IPS DF 19.7 (cell line): ENCODE measurements around the gene TSPAN1.

Experiments used
- DNase-seq: peaks from one replicate; pipeline ENCODE4 v3.0.0-alpha.2; 2013; ENCODE audit warnings: low read depth, low spot score

TSPAN1 gene

DNA sequence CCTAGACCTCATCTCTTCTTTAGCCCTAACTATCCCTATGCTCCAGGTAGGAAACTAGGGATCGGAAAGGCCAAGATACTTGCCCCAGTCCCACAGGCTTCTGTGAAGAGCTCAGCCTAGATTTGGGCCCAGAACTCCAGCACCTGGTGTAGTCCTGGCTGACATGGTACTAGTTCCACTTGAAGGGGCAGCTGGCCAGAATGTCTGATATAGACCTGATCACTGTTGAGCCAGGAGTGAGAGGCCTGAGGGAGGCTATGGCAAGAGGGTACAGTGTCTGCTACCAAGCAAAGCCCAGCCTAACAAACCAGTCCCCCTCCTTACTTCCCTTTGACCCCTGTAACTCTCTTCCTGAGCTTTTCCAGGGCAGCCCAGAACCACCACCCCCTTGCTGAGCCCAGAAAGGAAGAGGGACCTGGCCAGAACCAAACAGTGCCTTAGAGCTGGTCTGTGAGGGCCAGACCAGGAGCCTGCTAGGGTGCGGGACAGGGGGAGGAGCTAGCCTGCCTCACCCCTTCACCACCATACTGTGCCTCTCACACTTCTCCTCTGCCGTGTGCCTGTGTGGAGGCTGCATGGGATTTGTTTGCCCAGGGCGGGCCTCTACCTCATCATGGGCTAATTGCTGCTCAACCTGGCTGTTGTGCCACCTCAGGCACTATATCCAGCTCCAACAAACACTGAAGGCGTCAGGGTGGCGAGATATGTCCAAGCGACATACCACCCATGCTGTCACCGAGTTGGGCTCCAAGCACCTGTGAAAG is 12.4 kb downstream of the TSPAN1 start:
- no peak for DNase-seq

DNA sequence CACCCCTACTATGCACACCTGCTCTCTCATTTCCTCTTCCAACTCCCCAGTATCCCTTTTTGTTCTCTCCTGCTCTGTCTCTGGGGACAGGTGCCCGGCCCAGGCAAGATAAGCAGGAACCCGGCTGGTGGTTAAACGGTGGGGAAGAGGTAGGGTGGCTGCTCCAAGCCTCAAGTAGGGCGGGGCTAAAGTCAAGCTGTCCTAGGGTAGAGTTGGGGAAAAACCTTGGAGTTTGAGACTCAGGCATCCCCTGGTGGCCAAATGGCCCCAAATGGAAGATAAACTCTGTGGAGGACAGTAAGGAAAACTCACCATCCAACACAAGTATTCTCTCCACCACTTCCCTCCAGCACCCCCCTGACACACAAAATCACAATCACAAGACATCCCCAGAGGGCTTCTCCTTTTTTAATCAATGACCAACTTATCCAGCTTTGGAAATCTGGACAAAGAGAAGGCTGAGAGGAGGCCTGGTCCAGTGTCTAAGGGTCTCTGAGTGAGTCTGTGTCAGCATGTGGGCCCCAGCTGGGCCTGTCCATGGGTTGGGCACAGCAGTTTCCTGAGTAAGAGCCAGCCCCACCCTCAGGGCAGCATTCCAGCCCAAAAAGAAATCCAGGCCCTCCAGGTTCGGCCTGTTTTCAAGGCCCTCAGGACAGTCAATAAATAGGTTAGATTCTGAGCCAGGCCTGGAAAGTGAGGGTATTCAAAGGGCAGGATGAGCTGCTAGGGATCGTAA is 13.6 kb downstream of the TSPAN1 start:
- DNase-seq = no peak

DNA sequence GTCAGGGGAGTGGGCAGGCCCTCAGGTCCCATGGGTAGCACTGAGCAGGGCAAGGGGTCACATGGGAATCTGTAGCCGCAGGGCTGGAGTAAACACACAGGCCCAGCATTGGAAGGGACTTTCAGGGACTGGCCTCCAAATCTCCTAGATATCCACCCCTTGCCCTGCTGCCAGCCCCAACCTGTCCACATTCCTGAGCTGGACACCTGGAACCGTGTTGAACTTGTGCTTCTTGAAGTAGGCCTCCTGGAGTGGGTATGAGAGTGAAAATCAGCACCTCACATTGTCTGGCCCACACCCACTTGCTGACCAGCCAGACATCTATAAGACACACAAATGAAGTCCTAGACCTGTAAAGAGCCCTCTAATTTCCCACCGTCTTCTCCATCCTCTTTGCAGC is 15.7 kb downstream of the TSPAN1 start:
- no peak for DNase-seq

DNA sequence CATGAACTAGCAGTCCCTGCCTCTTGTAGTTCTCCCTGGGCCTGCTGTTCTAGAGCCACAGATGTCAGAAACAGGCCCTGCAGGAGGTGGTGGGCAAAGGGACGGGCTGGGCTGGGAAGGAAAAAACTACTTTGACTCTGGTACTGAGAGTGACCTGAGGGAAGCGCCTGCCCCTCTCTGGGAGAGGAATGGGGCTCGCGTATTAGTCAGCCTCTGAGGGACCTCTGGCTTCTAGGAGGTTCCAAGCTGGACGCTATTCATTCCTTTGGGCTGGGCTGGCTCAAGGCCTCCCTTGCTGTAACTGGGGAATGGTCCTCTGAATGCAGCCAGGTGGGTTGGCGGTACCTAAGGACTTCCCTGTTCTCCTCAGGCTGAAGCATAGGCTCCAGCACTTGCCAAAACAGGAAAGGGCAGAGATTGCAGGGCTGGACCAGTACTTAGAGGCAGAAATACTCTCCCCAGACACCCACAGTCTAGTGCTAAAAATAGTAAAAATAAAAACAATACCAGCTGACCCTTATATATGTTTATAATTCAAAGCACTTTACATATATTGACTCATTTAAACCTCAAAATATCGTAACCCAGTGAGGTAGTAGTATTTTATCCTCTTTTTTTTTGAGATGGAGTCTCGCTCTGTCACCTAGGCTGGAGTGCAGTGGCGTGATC is 16.3 kb downstream of the TSPAN1 start:
- DNase-seq = no peak

DNA sequence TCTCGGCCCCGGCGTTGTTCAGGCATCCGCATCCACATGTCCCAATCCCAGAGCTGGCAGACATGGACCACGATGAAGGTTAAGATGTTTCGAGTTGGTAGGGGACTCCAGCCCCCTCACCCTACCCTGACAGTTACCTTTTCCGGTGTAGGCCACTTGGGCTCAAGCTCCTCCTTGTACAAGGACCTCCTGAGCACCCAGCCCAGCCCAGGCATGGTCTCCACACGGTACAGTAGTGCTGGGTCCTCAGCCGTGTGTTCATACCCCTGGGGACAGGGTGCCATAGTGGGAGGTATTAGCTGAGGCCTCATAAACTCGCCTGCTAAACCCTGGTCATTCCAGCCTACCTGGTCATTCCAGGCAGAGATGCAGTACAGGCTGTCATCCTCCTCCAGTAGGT is 17.3 kb downstream of the TSPAN1 start:
- DNase-seq = no peak

DNA sequence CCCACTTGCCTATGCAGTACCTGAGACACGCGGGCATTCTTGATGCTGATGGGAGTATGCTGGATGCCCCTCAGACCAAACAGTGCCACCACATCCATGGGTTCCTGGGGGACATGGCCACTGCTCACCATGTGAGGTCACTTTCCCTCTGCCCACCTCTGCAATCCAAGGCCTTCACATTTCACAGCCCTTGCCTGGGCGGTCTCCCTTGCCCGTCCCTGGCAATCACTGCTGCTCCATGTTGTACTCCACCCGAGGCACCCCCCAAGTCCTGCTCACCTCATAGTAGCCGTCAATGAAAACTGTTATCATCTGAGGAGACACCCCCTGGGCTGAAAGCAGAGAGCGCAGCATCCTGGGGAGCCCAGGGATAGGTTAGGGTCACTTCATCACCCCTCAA is 18.4 kb downstream of the TSPAN1 start:
- no peak for DNase-seq

DNA sequence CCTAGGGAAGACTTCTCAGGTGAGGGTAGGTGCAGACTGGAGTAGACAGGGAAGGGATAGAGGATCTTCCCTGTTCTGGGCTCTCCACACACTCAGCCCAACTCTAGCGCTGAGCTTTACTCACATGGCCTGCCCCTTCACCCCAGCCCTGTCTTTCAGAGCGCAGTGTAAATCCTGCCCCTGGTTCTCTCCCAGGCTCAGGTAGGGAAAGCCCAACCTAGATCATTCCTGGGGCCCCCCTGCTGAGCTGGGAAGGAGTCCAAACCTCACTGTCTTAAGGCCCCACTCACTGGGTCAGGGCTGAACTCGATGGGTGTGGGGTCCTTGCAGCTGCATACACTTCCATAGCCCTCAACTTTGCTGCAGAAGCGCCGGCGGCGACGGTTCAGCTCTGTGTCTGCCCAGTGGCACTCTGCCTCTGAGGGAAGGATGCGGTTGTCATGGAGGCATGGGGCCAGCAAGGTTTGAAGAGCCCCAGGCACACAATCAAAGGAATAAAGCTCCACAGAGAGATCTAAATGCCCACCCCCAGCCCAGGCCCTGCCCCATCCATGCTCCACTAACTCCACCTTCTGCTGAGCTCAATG is 19.2 kb downstream of the TSPAN1 start:
- DNase-seq = no peak

DNA sequence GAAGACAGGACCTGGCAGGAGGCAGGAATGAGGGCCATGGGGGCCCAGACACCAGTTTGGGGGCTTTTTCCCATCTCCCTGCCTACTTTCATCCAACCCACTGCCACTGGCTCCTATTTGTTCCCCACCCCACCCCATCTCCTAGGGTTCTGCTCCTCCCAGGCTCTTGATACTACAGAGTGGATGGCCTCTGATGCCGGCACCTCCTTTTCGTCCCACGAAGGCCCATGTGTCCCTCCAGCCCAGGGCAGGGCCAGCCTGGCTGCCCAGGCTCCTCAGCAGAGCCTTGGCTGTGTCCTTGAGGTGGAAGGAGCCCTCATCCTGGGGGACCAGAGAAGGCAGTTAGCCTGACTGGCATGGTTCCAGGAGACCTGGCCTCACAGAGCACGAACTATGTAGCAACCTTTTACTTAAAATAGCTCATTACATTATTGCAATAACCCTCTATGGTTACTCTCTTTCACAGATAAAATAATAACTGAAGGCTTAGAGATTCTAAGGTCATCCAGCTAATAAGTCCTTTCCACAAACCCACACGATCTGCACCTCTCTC is 19.8 kb downstream of the TSPAN1 start:
- no peak for DNase-seq

DNA sequence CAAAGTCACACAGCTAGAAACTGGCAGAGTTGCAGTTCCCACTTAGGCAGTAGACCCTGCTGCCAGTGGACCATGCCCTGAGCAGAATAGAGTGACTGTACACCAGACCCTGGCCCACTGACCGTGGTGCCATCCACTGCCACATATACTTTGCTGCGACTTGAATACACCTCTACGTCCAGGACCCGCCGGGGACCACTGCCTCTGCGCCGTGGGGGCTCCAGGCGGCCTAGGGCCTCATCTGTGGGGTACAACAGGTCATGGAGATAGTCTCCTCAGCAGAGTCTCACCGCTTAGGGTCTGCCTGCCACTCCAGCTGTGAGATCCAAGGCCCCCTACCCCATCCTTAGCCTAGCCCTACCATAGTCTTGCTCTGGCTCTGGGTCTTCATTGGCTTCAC is 21.7 kb downstream of the TSPAN1 start:
- DNase-seq = no peak

DNA sequence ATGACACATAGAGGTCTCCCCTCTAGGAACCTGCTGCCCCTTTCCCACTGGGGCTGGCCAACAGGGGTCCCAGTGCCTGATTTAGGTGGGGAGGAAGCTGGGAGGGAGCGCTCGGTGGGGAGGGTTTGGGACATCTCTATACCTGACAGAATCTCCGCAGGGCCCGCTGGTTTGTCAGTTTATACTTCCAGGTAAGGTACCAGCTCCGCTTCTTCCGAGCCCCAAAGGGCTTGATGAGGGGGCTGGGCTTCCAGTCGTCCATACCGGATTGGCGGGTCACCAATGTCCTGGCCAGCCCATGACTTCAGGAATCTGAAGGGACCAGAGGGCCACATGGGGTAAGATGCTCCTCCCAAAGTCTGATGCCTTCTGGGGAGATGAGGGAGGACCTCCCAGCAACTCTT is 22.7 kb downstream of the TSPAN1 start:
- no peak for DNase-seq

DNA sequence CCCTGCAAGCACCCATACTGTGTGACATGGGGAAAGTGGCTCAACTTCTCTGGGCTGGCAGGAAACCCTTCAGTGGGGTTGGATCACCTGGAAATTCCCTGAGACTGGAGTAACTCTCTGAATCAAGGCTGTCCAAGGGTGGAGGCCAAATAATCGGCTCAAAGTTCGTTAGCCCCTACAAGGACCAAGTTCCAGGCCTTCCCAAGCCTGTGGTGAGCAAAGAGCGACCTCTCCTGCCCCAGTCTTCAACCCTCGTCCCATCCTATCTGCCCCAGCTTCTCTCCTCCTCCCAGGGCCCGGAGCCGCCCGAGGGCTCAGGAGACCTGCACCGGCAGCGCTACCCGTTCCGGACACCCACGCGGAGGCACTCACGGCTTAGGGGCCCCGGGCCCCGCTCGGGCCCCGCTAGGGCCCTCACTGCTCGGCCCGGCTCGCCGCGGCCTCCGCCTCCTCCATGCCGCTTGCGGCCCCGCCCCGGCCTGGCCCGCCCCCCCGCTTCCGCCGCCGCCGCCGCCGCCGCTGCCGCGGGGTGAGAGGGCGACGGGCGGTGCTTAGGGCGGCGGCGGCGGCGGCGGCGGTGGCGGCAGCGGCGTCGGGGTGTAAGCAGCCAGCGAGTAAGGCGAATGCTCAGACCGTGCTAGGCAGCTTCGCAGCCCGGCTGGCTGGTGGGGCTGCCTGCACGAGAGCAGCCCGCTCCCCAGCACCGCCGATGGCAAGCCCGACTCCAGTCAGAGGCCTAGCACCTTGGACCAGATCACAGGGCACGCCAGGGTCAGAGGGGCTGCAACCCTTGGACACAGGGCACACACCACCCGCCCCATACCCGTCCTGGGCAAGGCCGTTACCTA is 23.3 kb downstream of the TSPAN1 start, which contains the start of gene POMGNT1:
Gene POMGNT1 (minus strand): TSS at position 471 of the 848 bp plus-strand sequence. CDS start 613 bp downstream, outside the sequence.
- DNase-seq = no peak

DNA sequence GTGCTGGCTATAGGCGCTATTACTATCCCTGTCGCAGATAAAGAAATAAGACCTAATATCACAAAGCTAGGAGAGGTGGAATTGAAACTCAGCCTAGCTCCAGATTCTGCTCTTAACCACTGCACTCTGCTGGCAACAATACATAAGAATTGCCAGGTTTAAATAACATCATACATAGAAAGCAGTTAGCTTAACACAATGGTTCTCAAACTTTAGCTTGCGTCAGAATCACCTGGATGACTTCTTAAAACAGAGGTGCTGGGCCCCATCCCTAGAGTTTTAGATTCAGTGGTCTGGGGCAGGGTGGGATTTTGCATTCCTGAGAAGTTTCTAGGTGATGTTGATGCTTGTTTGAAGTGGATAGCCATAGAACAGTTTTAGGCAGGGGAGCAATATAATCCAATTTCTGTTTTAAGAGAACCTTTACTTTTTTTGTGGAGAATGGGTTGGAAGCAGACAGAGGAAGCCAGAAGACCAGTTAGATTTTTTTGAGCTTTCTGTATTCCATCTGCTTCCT is 24.4 kb downstream of the TSPAN1 start:
- no peak for DNase-seq

DNA sequence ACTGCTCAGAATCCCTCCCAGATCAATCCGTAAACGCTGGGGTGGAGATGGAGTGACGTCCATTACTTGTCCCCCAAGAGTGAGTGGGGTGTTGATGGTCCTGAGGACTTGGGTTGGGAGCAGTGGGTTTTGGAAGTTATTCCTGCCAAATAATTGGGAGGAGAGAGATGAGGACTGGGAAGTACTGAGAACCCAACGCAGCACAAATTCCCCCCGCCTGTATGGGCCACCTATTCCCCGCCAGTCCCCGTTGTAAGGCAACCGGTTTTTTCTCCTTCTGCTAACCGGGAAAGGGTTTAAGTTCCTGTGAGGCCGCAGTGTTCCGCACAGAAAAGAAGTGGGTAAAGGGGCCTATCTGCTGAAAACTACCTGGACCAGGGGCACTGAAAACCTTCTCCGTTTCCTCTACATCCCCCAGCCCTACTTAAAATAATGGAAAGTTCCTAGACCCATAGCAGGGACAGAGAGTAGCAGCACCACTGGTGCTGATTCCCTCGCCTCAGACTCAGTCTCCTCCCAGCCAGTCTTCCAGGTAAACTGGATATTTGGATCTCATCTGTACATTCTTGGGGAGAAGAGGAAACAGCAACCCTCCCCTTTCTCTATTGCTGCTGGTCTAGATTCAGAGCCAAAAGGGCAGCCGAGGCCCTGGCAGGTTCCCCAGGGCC is 29.0 kb downstream of the TSPAN1 start:
- DNase-seq = no peak

DNA sequence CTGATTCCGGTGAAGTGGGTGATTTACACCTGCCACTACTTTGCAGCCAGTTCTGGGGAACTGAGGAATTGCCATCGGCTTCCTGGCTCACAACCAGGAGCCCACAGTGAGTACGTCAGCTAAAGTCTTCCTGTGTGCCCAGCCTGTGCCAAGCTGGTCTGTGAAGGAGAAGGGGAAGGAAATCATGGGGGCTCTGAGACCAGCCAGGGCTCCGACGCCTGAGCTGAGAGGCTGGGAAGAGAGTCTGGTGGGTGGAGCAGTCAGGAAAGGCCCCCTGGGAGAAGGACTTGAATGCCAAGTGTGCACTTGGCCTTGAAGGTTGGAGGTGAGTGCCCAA is 29.5 kb downstream of the TSPAN1 start:
- no peak for DNase-seq

DNA sequence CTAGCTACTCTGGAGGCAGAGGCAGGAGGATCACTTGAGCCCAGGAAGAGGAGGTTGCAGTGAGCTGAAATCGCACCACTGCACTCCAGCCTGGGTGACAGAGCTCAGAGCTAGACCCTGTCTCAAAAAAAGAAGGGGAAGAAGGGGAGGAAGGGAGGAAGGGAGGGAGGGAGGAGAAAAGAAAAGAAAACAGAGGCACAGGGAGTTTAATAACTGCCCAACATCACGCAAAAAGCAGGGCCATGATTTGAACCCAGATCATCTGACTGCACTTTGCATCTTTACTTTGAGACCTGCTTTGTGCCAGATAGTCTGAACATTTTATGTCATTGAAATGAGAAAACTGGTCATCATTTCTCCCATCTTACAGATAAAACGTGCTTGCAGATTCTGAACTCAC is 30.3 kb downstream of the TSPAN1 start:
- DNase-seq = no peak

DNA sequence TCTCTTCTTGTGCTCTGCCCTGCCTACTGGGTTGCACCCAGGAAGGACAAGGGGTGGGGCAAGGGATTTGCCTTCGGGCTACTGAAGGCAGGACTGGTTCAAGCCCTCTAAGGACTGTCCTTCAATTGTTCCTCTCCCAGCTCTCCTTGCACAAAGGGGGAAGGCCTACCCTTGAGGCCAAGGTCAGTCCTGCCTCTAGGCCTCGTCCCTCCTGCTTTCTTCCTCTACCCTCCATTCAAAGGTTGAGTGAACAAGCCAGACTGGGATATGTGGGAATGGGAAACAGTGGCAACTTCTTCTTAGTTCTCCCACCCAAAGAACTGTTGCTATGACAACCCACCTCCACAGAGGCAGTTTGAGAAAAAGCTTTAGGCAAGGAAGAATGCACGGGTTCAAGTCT is 30.9 kb downstream of the TSPAN1 start:
- no peak for DNase-seq

DNA sequence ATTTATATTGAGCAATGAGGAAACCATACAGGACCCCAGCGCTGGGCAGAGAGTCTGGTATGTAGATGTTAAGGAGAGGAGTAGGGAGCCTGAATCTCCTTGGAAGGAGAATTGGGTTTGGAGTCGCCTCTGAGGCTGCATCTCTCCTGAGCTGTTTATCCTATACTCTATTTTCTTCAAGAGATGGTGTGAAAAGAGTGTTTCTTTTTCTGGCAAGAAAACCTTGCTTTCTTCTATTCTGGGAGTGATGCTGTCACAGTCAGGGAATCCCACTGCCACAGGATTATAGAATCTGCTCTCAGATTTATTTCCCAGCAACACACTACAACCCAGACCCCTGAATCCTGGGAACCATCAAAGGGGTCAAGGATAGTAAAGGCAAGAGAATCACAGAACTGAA is 31.5 kb downstream of the TSPAN1 start:
- no peak for DNase-seq

DNA sequence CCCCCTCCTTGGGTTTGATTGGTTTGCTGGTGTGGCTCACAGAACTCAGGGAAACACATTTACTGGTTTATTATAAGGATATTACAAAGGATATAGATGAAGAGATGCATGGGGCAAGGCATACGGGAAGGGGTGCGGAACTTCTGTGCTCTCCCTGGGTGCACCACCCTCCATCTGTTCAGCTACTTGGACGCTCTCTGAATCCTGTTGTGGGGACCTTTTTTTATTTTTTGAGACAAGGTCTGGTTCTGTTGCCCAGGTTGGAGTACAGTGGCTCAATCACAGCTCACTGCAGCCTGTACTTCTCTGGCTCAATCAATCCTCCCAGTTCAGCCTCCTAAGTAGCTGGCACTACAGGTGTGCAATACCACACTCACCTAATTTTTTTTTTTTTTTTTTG is 35.7 kb downstream of the TSPAN1 start:
- DNase-seq = no peak

DNA sequence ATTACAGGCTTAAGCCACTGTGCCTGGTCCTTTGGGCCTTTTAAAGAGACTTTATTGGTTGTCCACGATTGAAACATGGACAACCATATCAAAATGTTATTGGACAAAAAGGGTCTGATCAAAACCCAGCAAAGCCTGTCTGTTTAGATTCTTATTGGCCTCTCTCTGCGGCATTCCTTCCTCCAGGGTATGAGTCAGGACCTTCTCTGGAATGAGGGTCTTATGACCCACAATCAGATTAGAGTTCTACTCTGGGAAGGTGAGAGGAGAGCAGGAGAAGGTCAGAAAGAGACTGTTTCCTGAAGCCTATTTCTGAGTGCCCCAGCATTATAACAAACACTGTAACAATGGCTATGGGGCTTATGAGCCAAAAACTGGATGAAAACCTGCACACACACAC is 36.2 kb downstream of the TSPAN1 start:
- no peak for DNase-seq

DNA sequence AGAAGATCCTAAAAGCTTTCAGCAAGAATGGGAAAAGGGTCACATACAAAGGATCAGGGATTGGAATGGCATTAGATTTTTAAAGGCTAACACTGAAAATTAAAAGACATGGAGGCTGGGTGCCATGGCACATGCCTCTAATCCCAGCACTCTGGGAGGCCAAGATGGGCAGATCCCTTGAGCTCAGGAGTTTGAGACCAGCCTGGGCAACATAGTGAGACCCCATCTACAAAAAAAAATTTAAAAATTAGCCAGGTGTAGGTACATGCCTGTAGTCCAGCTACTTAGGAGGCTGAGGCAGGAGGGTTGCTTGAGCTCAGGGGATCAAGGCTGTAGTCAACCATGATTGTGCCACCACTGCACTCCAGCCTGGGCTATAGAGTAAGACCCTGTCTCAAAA is 40.6 kb downstream of the TSPAN1 start:
- no peak for DNase-seq
